H9 (cell line): ENCODE results near the gene WHRN. TPM values are rescaled to one million over a fixed set of nuclear protein-coding genes. Genes with fewer than 3 reads are reported as not detected.

Experiments
- DNase-seq: peaks from one replicate; pipeline ENCODE4 v3.0.0-alpha.2; 2017
- H2AFZ ChIP-seq: one replicate; pipeline ENCODE4 v1.6.1; 2013; ENCODE audit warnings: mild to moderate bottlenecking, low read length, control low read depth, moderate library complexity
- H2AK5ac ChIP-seq: 2 replicates; pipeline ENCODE4 v1.6.1; 2013; ENCODE audit warnings: low read length, control low read depth, mixed read lengths; ENCODE audit not compliant: insufficient read length
- H2BK120ac ChIP-seq: one replicate; pipeline ENCODE4 v1.6.1; 2013; ENCODE audit warnings: low read depth, mild to moderate bottlenecking, low read length, control low read depth, inconsistent platforms; ENCODE audit not compliant: poor library complexity, severe bottlenecking
- H2BK12ac ChIP-seq: 2 replicates; pipeline ENCODE4 v1.6.1; 2013; ENCODE audit warnings: low read length, control low read depth, mixed read lengths, low read depth; ENCODE audit not compliant: insufficient read length
- H2BK15ac ChIP-seq: 2 replicates; pipeline ENCODE4 v1.6.1; 2013; ENCODE audit warnings: low read depth, low read length, control low read depth
- H2BK20ac ChIP-seq: one replicate; pipeline ENCODE4 v1.6.1; 2013; ENCODE audit warnings: low read depth, mild to moderate bottlenecking, low read length, control low read depth, inconsistent platforms; ENCODE audit not compliant: poor library complexity, severe bottlenecking
- H2BK5ac ChIP-seq: 2 replicates; pipeline ENCODE4 v1.6.1; 2013; ENCODE audit warnings: low read length, control low read depth, mixed read lengths; ENCODE audit not compliant: insufficient read length
- H3K14ac ChIP-seq: 2 replicates; pipeline ENCODE4 v1.6.1; 2013; ENCODE audit warnings: low read length, control low read depth; ENCODE audit not compliant: insufficient read depth
- H3K18ac ChIP-seq: 2 replicates; pipeline ENCODE4 v1.6.1; 2013; ENCODE audit warnings: low read depth, mild to moderate bottlenecking, mixed read lengths, low read length, control low read depth; ENCODE audit not compliant: insufficient read length
- H3K23ac ChIP-seq: 2 replicates; pipeline ENCODE4 v1.6.1; 2013; ENCODE audit warnings: low read length, control low read depth, mixed read lengths, low read depth; ENCODE audit not compliant: insufficient read length
- H3K23me2 ChIP-seq: 2 replicates; pipeline ENCODE4 v1.6.1; 2013; ENCODE audit warnings: low read depth, mild to moderate bottlenecking, mixed read lengths, low read length, control low read depth; ENCODE audit not compliant: insufficient read length, poor library complexity, severe bottlenecking
- H3K27ac ChIP-seq: 2 replicates; pipeline ENCODE4 v1.5.1; 2013; ENCODE audit warnings: low read length, control low read depth, mixed read lengths, low read depth; ENCODE audit not compliant: insufficient read length
- H3K27me3 ChIP-seq: 2 replicates; pipeline ENCODE4 v1.6.1; 2013; ENCODE audit warnings: low read length, control low read depth, inconsistent platforms; ENCODE audit not compliant: insufficient read depth
- H3K4ac ChIP-seq: 2 replicates; pipeline ENCODE4 v1.6.1; 2013; ENCODE audit warnings: low read depth, mild to moderate bottlenecking, control low read depth, inconsistent platforms, low read length, moderate library complexity
- H3K4me1 ChIP-seq: 2 replicates; pipeline ENCODE4 v1.6.1; 2013; ENCODE audit warnings: low read length, control low read depth, inconsistent platforms; ENCODE audit not compliant: insufficient read depth
- H3K4me2 ChIP-seq: 2 replicates; pipeline ENCODE4 v1.6.1; 2013; ENCODE audit warnings: low read length, control low read depth, mixed read lengths; ENCODE audit not compliant: insufficient read length, insufficient read depth
- H3K56ac ChIP-seq: 2 replicates; pipeline ENCODE4 v1.6.1; 2013; ENCODE audit warnings: low read depth, mild to moderate bottlenecking, mixed read lengths, low read length, control low read depth; ENCODE audit not compliant: insufficient read length
- H3K79me1 ChIP-seq: 2 replicates; pipeline ENCODE4 v1.6.1; 2013; ENCODE audit warnings: low read depth, mild to moderate bottlenecking, moderate library complexity, low read length, control low read depth, inconsistent platforms; ENCODE audit not compliant: insufficient read depth, poor library complexity, severe bottlenecking
- H3K79me2 ChIP-seq: 2 replicates; pipeline ENCODE4 v1.6.1; 2013; ENCODE audit warnings: low read length, control low read depth, inconsistent platforms; ENCODE audit not compliant: insufficient read depth
- H3K9ac ChIP-seq: 2 replicates; pipeline ENCODE4 v1.6.1; 2013; ENCODE audit warnings: low read length, control low read depth, mixed read lengths; ENCODE audit not compliant: insufficient read length; ENCODE audit errors: extremely low read depth
- H3K9me3 ChIP-seq: one replicate; pipeline ENCODE4 v1.6.1; 2013; ENCODE audit warnings: low read depth, low read length, inconsistent platforms; ENCODE audit not compliant: control insufficient read depth
- H3T11ph ChIP-seq: one replicate; pipeline ENCODE4 v1.6.1; 2013; ENCODE audit warnings: mild to moderate bottlenecking, low read length, control low read depth, inconsistent platforms
- H4K20me1 ChIP-seq: one replicate; pipeline ENCODE4 v1.6.1; 2013; ENCODE audit not compliant: control insufficient read depth, insufficient read length, insufficient read depth
- H4K5ac ChIP-seq: 2 replicates; pipeline ENCODE4 v1.6.1; 2013; ENCODE audit warnings: low read depth, mild to moderate bottlenecking, mixed read lengths, low read length, control low read depth; ENCODE audit not compliant: insufficient read length
- H4K8ac ChIP-seq: replicated peaks from 2 replicates; pipeline ENCODE4 v1.6.1; 2013; ENCODE audit warnings: low read length, control low read depth, mixed read lengths, low read depth; ENCODE audit not compliant: insufficient read length
- H4K91ac ChIP-seq: 2 replicates; pipeline ENCODE4 v1.6.1; 2013; ENCODE audit warnings: low read depth, mild to moderate bottlenecking, moderate library complexity, mixed read lengths, low read length, control low read depth; ENCODE audit not compliant: insufficient read length
- H3K27ac Mint-ChIP-seq, 3 experiments: 2 replicates in 2 of 3; 3 replicates in 1 of 3; pipeline ENCODE4 v1.8.0; 2020 to 2021; ENCODE audit warnings: mixed read lengths in 3 of 3, mild to moderate bottlenecking in 1 of 3, moderate library complexity in 1 of 3
- H3K27me3 Mint-ChIP-seq: 2 replicates; pipeline ENCODE4 v1.8.0; 2021; ENCODE audit warnings: low read depth, mild to moderate bottlenecking, moderate library complexity, mixed read lengths
- H3K36me3 Mint-ChIP-seq, 3 experiments: 2 replicates in 2 of 3; 3 replicates in 1 of 3; pipeline ENCODE4 v1.8.0; 2020 to 2021; ENCODE audit warnings: low read depth in 3 of 3, mixed read lengths in 3 of 3; ENCODE audit not compliant: insufficient read depth in 1 of 3
- H3K4me1 Mint-ChIP-seq, 2 experiments: 2 replicates each; pipeline ENCODE4 v1.8.0; 2020; ENCODE audit warnings: mixed read lengths in 2 of 2
- H3K4me3 Mint-ChIP-seq, 2 experiments: 2 replicates in 1 of 2; 3 replicates in 1 of 2; pipeline ENCODE4 v1.8.0; 2020 to 2021; ENCODE audit warnings: mild to moderate bottlenecking in 2 of 2, mixed read lengths in 2 of 2, moderate library complexity in 1 of 2
- H3K9me3 Mint-ChIP-seq, 2 experiments: 2 replicates in 1 of 2; 3 replicates in 1 of 2; pipeline ENCODE4 v1.8.0; 2020; ENCODE audit warnings: mild to moderate bottlenecking in 2 of 2, mixed read lengths in 2 of 2, moderate library complexity in 1 of 2
- WGBS: extraction: QIAGEN DNeasy Blood & Tissue Kit; methylation state at CpG from one replicate; pipeline ENCODE4 v1.1.7; 2013; ENCODE audit warnings: missing lambda C conversion rate, low lambda C conversion rate, mixed read lengths; ENCODE audit not compliant: insufficient read length; ENCODE audit errors: extremely low coverage; 5-methylcytosine and 5-hydroxymethylcytosine counted together
- total RNA-seq: library from RNA; stranded (reverse); gene quantifications from 2 replicates; pipeline ENCODE4 v1.2.1, GENCODE V29; 2021
- TF ChIP-seq, protein P1 (sequence below): fragments of 200-600 bp; sonication (generic); conservative IDR thresholded peaks from 3 replicates; pipeline ENCODE4 v1.8.0; 2021; ENCODE audit warnings: antibody characterized with exemption, mild to moderate bottlenecking

The WHRN gene
- total RNA-seq, 1 experiment from 2014 or later, result 2.2 TPM

DNA sequence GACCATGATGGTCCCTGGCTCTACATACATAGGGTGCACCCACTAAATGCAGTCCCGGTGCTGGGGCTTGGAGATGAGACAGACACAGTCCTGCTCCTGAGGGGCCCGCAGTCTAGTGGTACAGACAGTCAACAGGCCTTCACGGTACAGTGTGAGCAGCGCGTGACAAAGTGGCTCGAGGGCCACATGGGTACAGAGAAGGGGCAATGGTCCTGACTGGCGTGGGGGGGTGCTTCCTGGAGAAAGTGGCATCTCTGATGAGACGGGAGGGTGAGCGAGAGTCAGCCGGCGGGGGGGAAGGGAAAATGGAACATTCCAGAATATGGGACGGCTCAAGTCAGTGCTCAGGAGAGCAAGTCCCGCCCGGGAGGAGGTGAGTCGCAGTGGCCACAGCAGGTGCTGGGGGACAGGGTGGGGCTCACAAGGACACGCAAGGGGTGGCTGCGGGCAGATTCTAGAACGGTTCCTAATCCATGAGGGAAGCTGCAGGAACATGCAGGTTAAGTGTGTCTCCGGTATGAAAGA lies 38.0 kb downstream of the WHRN start:
- Mint-ChIP-seq H3K9me3 (no peaks in the 10 kb centered on the region), H3K27me3 (no peaks in the 10 kb centered on the region; the same call in 1 of the 2 replicates), H3K36me3 (peaks cover 2 to 4% (median 3%) of the 10 kb centered on the region in 3 experiments; a peak in 5 of 7 replicates), H3K4me3 (no peak overlapping the region), H3K27ac (peak overlapping the region in 2 of 3 experiments; percentile 34 to 75; a peak in 4 of 7 replicates), H3K4me1 (peaks cover 8 to 18% of the 10 kb centered on the region in 2 experiments)
- no peak overlapping the region; the same call in 1 of the 2 replicates for H3K14ac ChIP-seq
- no peak overlapping the region for H2BK20ac ChIP-seq
- H2BK5ac ChIP-seq, result no peak overlapping the region
- no peak overlapping the region for H3K56ac ChIP-seq
- no peak overlapping the region for H3K4me2 ChIP-seq
- no peak for DNase-seq
- no peaks in the 10 kb centered on the region for H3K79me1 ChIP-seq
- peak overlapping the region; percentile 63 for H4K91ac ChIP-seq
- TF ChIP-seq, protein P1, sequence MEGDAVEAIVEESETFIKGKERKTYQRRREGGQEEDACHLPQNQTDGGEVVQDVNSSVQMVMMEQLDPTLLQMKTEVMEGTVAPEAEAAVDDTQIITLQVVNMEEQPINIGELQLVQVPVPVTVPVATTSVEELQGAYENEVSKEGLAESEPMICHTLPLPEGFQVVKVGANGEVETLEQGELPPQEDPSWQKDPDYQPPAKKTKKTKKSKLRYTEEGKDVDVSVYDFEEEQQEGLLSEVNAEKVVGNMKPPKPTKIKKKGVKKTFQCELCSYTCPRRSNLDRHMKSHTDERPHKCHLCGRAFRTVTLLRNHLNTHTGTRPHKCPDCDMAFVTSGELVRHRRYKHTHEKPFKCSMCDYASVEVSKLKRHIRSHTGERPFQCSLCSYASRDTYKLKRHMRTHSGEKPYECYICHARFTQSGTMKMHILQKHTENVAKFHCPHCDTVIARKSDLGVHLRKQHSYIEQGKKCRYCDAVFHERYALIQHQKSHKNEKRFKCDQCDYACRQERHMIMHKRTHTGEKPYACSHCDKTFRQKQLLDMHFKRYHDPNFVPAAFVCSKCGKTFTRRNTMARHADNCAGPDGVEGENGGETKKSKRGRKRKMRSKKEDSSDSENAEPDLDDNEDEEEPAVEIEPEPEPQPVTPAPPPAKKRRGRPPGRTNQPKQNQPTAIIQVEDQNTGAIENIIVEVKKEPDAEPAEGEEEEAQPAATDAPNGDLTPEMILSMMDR, result no peak
- H3K23ac ChIP-seq, result no peak overlapping the region
- H3T11ph ChIP-seq, result no peak overlapping the region
- H2BK12ac ChIP-seq, result no peak overlapping the region
- no peak overlapping the region; the same call in 1 of the 2 replicates for H2BK15ac ChIP-seq
- no peaks in the 10 kb centered on the region for H3K79me2 ChIP-seq
- H2AK5ac ChIP-seq, result no peak overlapping the region
- no peaks in the 10 kb centered on the region for H4K20me1 ChIP-seq
- no peak overlapping the region for H3K27ac ChIP-seq
- no peak overlapping the region for H2AFZ ChIP-seq
- H3K9me3 ChIP-seq, result no peaks in the 10 kb centered on the region
- H3K4me1 ChIP-seq, result no peaks in the 10 kb centered on the region
- H3K9ac ChIP-seq, result no peak overlapping the region
- no peaks in the 10 kb centered on the region for H3K27me3 ChIP-seq
- H3K23me2 ChIP-seq, result no peaks in the 10 kb centered on the region
- no peak overlapping the region for H3K18ac ChIP-seq
- H2BK120ac ChIP-seq, result no peak overlapping the region
- no CpG with 5 or more reads among the region's 19 CpGs for WGBS
- no peak overlapping the region for H4K8ac ChIP-seq
- H4K5ac ChIP-seq, result no peak overlapping the region
- H3K4ac ChIP-seq, result no peak overlapping the region
